IMR-90 (cell line): ENCODE measurements around the gene POLD4. TPM values are rescaled to one million over a fixed set of nuclear protein-coding genes. Genes with fewer than 3 reads are reported as not detected.

Source experiments
- ATAC-seq: fragments of 200-7000 bp; cut with Tn5 transposase; 2 replicates; pipeline ENCODE4 v1.9.1; 2020; ENCODE audit warnings: low read depth, mild to moderate bottlenecking, moderate library complexity
- BruUV-seq: library from RNA; stranded (reverse); fragments of 400-500 nt; replicated peaks from 2 replicates; lab custom pipeline; 2021; lab: Mats Ljungman, UMichigan
- CTCF ChIA-PET: fragments of 300-600 bp; formaldehyde crosslinking; extraction: SDS; loops from one replicate; lab custom pipeline; 2021; ENCODE audit warnings: antibody characterized with exemption; lab: Yijun Ruan, JAX
- POLR2A ChIA-PET: fragments of 300-600 bp; sonication (Branson Sonifier 250); formaldehyde crosslinking; loops from one replicate; lab custom pipeline; 2022; ENCODE audit warnings: antibody characterized with exemption; ENCODE audit not compliant: unreplicated experiment; lab: Charles Lee
- DNase-seq: peaks from one replicate; pipeline ENCODE4 v3.0.0; 2013
- H2AFZ ChIP-seq: replicated peaks from 2 replicates; pipeline ENCODE3; 2013; ENCODE audit warnings: low read length, mild to moderate bottlenecking; ENCODE audit not compliant: poor library complexity
- H2AK5ac ChIP-seq: 2 replicates; pipeline ENCODE4 v1.6.1; 2013; ENCODE audit warnings: low read depth, low read length, inconsistent platforms
- H2AK9ac ChIP-seq: replicated peaks from 2 replicates; pipeline ENCODE3; 2013; ENCODE audit warnings: mild to moderate bottlenecking, low read depth, low read length, moderate library complexity; ENCODE audit not compliant: poor library complexity
- H2BK120ac ChIP-seq: 2 replicates; pipeline ENCODE4 v1.6.1; 2013; ENCODE audit warnings: low read depth, low read length, inconsistent platforms
- H2BK15ac ChIP-seq: 3 replicates; pipeline ENCODE4 v1.6.1; 2013; ENCODE audit warnings: low read depth, low read length, inconsistent platforms
- H2BK20ac ChIP-seq: 2 replicates; pipeline ENCODE4 v1.6.1; 2013; ENCODE audit warnings: low read depth, mild to moderate bottlenecking, inconsistent platforms, low read length, moderate library complexity
- H2BK5ac ChIP-seq: 2 replicates; pipeline ENCODE4 v1.6.1; 2013; ENCODE audit warnings: mild to moderate bottlenecking, low read depth, low read length, inconsistent platforms; ENCODE audit not compliant: poor library complexity, severe bottlenecking
- H3K14ac ChIP-seq: replicated peaks from 2 replicates; pipeline ENCODE4 v1.6.1; 2013; ENCODE audit warnings: low read depth, low read length, inconsistent platforms
- H3K18ac ChIP-seq: 2 replicates; pipeline ENCODE4 v1.6.1; 2013; ENCODE audit warnings: low read depth, low read length, control low read depth
- H3K23ac ChIP-seq: 2 replicates; pipeline ENCODE4 v1.6.1; 2013; ENCODE audit warnings: low read depth, low read length, inconsistent platforms
- H3K27ac ChIP-seq: 2 replicates; pipeline ENCODE4 v1.5.1; 2013; ENCODE audit warnings: mild to moderate bottlenecking, control low read depth, low read length; ENCODE audit not compliant: insufficient read depth
- H3K27me3 ChIP-seq: 2 replicates; pipeline ENCODE4 v1.6.1; 2013; ENCODE audit warnings: low read length; ENCODE audit not compliant: control insufficient read depth, insufficient read depth
- H3K36me3 ChIP-seq: 2 replicates; pipeline ENCODE4 v1.6.1; 2013; ENCODE audit warnings: low read length, mixed read lengths; ENCODE audit not compliant: control insufficient read depth, insufficient read depth
- H3K4ac ChIP-seq: 2 replicates; pipeline ENCODE4 v1.6.1; 2013; ENCODE audit warnings: low read depth, low read length, inconsistent platforms
- H3K4me1 ChIP-seq: 2 replicates; pipeline ENCODE4 v1.6.1; 2013; ENCODE audit warnings: low read length, mixed read lengths; ENCODE audit not compliant: control insufficient read depth, insufficient read depth
- H3K4me2 ChIP-seq: 2 replicates; pipeline ENCODE4 v1.6.1; 2013; ENCODE audit warnings: low read depth, mild to moderate bottlenecking, control low read depth, low read length, moderate library complexity
- H3K4me3 ChIP-seq: 2 replicates; pipeline ENCODE4 v1.5.1; 2013; ENCODE audit warnings: low read depth, mild to moderate bottlenecking, control low read depth, low read length, moderate library complexity; ENCODE audit not compliant: insufficient read depth
- H3K56ac ChIP-seq: 2 replicates; pipeline ENCODE4 v1.6.1; 2013; ENCODE audit warnings: low read length, inconsistent platforms; ENCODE audit not compliant: insufficient read depth; ENCODE audit errors: extremely low read depth
- H3K79me1 ChIP-seq, 2 experiments: 2 replicates each; pipeline ENCODE4 v1.6.1; 2013; ENCODE audit warnings: low read length in 2 of 2, inconsistent platforms in 1 of 2, low read depth in 1 of 2
- H3K9ac ChIP-seq: 2 replicates; pipeline ENCODE4 v1.6.1; 2013; ENCODE audit warnings: low read depth, low read length, control low read depth
- H3K9me1 ChIP-seq: 2 replicates; pipeline ENCODE4 v1.6.1; 2013; ENCODE audit warnings: low read length, inconsistent platforms; ENCODE audit not compliant: insufficient read depth
- H3K9me3 ChIP-seq: 2 replicates; pipeline ENCODE4 v1.6.1; 2013; ENCODE audit warnings: low read length; ENCODE audit not compliant: control insufficient read depth, insufficient read depth
- H4K20me1 ChIP-seq: 2 replicates; pipeline ENCODE4 v1.6.1; 2013; ENCODE audit warnings: low read length, inconsistent platforms; ENCODE audit not compliant: insufficient read depth
- H4K5ac ChIP-seq: 2 replicates; pipeline ENCODE4 v1.6.1; 2013; ENCODE audit warnings: mild to moderate bottlenecking, low read depth, low read length, control low read depth
- H4K8ac ChIP-seq, 2 experiments: 2 replicates each; pipeline ENCODE4 v1.6.1; 2013; ENCODE audit warnings: low read depth in 2 of 2, low read length in 2 of 2, control low read depth in 1 of 2, inconsistent platforms in 1 of 2
- H4K91ac ChIP-seq: 2 replicates; pipeline ENCODE4 v1.6.1; 2013; ENCODE audit warnings: low read depth, low read length, inconsistent platforms; ENCODE audit not compliant: insufficient read depth
- BHLHE40 ChIP-seq: fragments of 150-350 bp; IDR thresholded peaks from 2 replicates; pipeline ENCODE4 v1.6.1; 2016; ENCODE audit warnings: mild to moderate bottlenecking, low read depth, low read length
- CEBPB ChIP-seq: IDR thresholded peaks from 2 replicates; pipeline ENCODE4 v1.6.1; 2012; ENCODE audit warnings: low read depth, low read length, improper control_type of control experiment
- CHD1 ChIP-seq: IDR thresholded peaks from 2 replicates; pipeline ENCODE4 v1.6.1; 2012; ENCODE audit warnings: low read depth, low read length, improper control_type of control experiment
- FOS ChIP-seq: fragments of 150-350 bp; IDR thresholded peaks from 2 replicates; pipeline ENCODE4 v1.6.1; 2016; ENCODE audit warnings: low read depth, low read length
- MAFK ChIP-seq: IDR thresholded peaks from 2 replicates; pipeline ENCODE4 v1.6.1; 2012; ENCODE audit warnings: low read depth, low read length, improper control_type of control experiment
- MAZ ChIP-seq: IDR thresholded peaks from 2 replicates; pipeline ENCODE4 v1.6.1; 2012; ENCODE audit warnings: low read depth, mild to moderate bottlenecking, low read length, improper control_type of control experiment, moderate library complexity, borderline replicate concordance
- MXI1 ChIP-seq: IDR thresholded peaks from 2 replicates; pipeline ENCODE4 v1.6.1; 2012; ENCODE audit warnings: low read depth, mild to moderate bottlenecking, low read length, moderate library complexity, borderline replicate concordance
- NFE2L2 ChIP-seq: fragments of 150-350 bp; IDR thresholded peaks from 2 replicates; pipeline ENCODE4 v1.6.1; 2016; ENCODE audit warnings: low read depth, mild to moderate bottlenecking, low read length
- POLR2A ChIP-seq: IDR thresholded peaks from 2 replicates; pipeline ENCODE4 v1.6.1; 2012; ENCODE audit warnings: mild to moderate bottlenecking, low read depth, low read length
- RAD21 ChIP-seq: IDR thresholded peaks from 2 replicates; pipeline ENCODE4 v1.6.1; 2012; ENCODE audit warnings: low read length, improper control_type of control experiment
- RCOR1 ChIP-seq: IDR thresholded peaks from 2 replicates; pipeline ENCODE4 v1.6.1; 2012; ENCODE audit warnings: mild to moderate bottlenecking, low read length, improper control_type of control experiment; ENCODE audit not compliant: insufficient replicate concordance
- RFX5 ChIP-seq: IDR thresholded peaks from 2 replicates; pipeline ENCODE4 v1.8.0; 2012; ENCODE audit warnings: low read depth, mild to moderate bottlenecking, low read length, moderate library complexity
- SMC3 ChIP-seq: fragments of 150-350 bp; IDR thresholded peaks from 2 replicates; pipeline ENCODE4 v1.6.1; 2016; ENCODE audit warnings: low read depth, mild to moderate bottlenecking, antibody characterized with exemption, low read length, moderate library complexity
- WGBS, 2 experiments: methylation state at CpG; one replicate each; pipeline versions ENCODE4 v1.1.5 to v1.1.7; 2013; ENCODE audit warnings: missing lambda C conversion rate in 2 of 2; ENCODE audit not compliant: insufficient read length in 1 of 2; ENCODE audit errors: extremely low coverage in 2 of 2; 5-methylcytosine and 5-hydroxymethylcytosine counted together
- dilution Hi-C: fragments of 300-500 bp; cut with HindIII; formaldehyde crosslinking; loops from one replicate; pipeline ENCODE4 v1.14.3; 2018; ENCODE audit warnings: low sequenced_read_pairs; ENCODE audit not compliant: unreplicated experiment
- in situ Hi-C: fragments of 300-500 bp; cut with MboI; formaldehyde crosslinking; loops from 3 replicates; pipeline ENCODE4 v1.14.3; 2019; ENCODE audit warnings: low sequenced_read_pairs, inconsistent platforms, mixed read lengths
- intact Hi-C: fragments of 100-400 bp; cut with micrococcal nuclease; formaldehyde crosslinking; loops from 2 replicates; pipeline ENCODE4 v1.10.0; 2022
- polyA plus RNA-seq, 3 experiments: library from polyadenylated mRNA; depleted of rRNA; stranded (reverse); fragments of >200 nt; gene quantifications; 2 replicates each; pipeline ENCODE4 v1.2.3, GENCODE V29; 2012; ENCODE audit warnings: low replicate concordance in 1 of 3
- total RNA-seq: library from RNA; depleted of rRNA; stranded (reverse); fragments of >200 nt; gene quantifications from 2 replicates; pipeline ENCODE4 v1.2.3, GENCODE V29; 2012
- TF ChIP-seq, protein P1 (sequence below): fragments of 150-350 bp; IDR thresholded peaks from 2 replicates; pipeline ENCODE4 v1.6.1; 2016; ENCODE audit warnings: low read depth, mild to moderate bottlenecking, low read length, moderate library complexity, borderline replicate concordance
- TF ChIP-seq, protein P2 (sequence below): fragments of 150-350 bp; IDR thresholded peaks from 2 replicates; pipeline ENCODE4 v1.6.1; 2017; ENCODE audit warnings: mild to moderate bottlenecking, antibody characterized with exemption, low read length, low read depth
- TF ChIP-seq, protein P3 (sequence below): conservative IDR thresholded peaks from 2 replicates; pipeline ENCODE4 v1.5.1; 2012; ENCODE audit warnings: mild to moderate bottlenecking, low read depth, low read length, improper control_type of control experiment

Gene POLD4
- total and polyA plus RNA-seq, 2 of the 4 experiments (the other 2 are of a cell fraction): 46.4 to 133 TPM

DNA sequence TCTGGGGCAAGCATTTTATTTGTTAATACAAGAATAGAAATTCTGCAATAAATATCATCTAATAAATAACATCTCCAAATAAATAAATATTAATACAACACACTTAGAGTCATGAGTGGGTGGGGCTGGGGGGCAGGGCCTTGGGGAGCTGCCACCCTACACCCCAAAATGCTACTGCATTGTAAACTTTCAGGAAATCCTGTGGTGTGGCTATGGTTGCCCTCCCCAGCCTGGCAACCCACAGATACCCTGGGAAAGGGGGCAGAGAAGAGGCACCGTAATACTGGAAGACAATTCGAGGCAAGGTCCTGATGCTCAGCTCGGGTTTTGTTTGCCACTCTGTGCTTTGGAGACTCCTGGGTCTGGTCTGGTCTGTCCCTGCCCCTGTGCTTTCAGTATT lies 10.8 kb upstream of the POLD4 start:
- H3K9me3 ChIP-seq: no peaks in the 10 kb centered on the region
- no peak for ATAC-seq
- no peak overlapping the region for H3K27ac ChIP-seq
- no peak overlapping the region for H2BK20ac ChIP-seq
- H2AK5ac ChIP-seq: no peak overlapping the region
- H3K23ac ChIP-seq: no peak overlapping the region
- no peak overlapping the region for H4K91ac ChIP-seq
- H3K79me1 ChIP-seq: peaks cover 6 to 53% of the 10 kb centered on the region in 2 experiments; a peak in 3 of 4 replicates
- peaks cover 30% of the 10 kb centered on the region for H3K9me1 ChIP-seq
- H3K9ac ChIP-seq: no peak overlapping the region
- H3K4ac ChIP-seq: no peak overlapping the region
- H2AK9ac ChIP-seq: no peak overlapping the region
- H3K4me2 ChIP-seq: no peak overlapping the region
- H4K20me1 ChIP-seq: peaks cover 38% of the 10 kb centered on the region
- dilution Hi-C loops (no loop called here), in situ Hi-C loops (no loop called here), intact Hi-C loops (no loop called here)
- no peak overlapping the region for H2BK120ac ChIP-seq
- H3K27me3 ChIP-seq: no peaks in the 10 kb centered on the region
- H3K56ac ChIP-seq: no peak overlapping the region
- WGBS, 2 experiments: 100% methylated on average over 1 of the region's 3 CpGs; no CpG with 5 or more reads in 1 of the 2 experiments
- no peak overlapping the region for H4K8ac ChIP-seq
- H2BK15ac ChIP-seq: no peak overlapping the region
- H3K36me3 ChIP-seq: peaks cover 26% of the 10 kb centered on the region
- no peak overlapping the region for H3K4me3 ChIP-seq
- DNase-seq: no peak
- peaks cover 27% of the 10 kb centered on the region for H3K4me1 ChIP-seq
- no peak overlapping the region for H3K14ac ChIP-seq
- H3K18ac ChIP-seq: no peak overlapping the region
- no peak for TF ChIP-seq NFE2L2
- no peak for TF ChIP-seq RAD21
- no peak for TF ChIP-seq CEBPB
- TF ChIP-seq BHLHE40: no peak
- TF ChIP-seq POLR2A: no peak
- TF ChIP-seq MAZ: no peak
- TF ChIP-seq CHD1: no peak
- TF ChIP-seq, protein P1, sequence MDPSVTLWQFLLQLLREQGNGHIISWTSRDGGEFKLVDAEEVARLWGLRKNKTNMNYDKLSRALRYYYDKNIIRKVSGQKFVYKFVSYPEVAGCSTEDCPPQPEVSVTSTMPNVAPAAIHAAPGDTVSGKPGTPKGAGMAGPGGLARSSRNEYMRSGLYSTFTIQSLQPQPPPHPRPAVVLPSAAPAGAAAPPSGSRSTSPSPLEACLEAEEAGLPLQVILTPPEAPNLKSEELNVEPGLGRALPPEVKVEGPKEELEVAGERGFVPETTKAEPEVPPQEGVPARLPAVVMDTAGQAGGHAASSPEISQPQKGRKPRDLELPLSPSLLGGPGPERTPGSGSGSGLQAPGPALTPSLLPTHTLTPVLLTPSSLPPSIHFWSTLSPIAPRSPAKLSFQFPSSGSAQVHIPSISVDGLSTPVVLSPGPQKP: no peak
- no peak for TF ChIP-seq MXI1
- TF ChIP-seq, protein P2, sequence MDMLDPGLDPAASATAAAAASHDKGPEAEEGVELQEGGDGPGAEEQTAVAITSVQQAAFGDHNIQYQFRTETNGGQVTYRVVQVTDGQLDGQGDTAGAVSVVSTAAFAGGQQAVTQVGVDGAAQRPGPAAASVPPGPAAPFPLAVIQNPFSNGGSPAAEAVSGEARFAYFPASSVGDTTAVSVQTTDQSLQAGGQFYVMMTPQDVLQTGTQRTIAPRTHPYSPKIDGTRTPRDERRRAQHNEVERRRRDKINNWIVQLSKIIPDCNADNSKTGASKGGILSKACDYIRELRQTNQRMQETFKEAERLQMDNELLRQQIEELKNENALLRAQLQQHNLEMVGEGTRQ: no peak
- TF ChIP-seq, protein P3, sequence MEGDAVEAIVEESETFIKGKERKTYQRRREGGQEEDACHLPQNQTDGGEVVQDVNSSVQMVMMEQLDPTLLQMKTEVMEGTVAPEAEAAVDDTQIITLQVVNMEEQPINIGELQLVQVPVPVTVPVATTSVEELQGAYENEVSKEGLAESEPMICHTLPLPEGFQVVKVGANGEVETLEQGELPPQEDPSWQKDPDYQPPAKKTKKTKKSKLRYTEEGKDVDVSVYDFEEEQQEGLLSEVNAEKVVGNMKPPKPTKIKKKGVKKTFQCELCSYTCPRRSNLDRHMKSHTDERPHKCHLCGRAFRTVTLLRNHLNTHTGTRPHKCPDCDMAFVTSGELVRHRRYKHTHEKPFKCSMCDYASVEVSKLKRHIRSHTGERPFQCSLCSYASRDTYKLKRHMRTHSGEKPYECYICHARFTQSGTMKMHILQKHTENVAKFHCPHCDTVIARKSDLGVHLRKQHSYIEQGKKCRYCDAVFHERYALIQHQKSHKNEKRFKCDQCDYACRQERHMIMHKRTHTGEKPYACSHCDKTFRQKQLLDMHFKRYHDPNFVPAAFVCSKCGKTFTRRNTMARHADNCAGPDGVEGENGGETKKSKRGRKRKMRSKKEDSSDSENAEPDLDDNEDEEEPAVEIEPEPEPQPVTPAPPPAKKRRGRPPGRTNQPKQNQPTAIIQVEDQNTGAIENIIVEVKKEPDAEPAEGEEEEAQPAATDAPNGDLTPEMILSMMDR: no peak
- TF ChIP-seq RFX5: no peak
- no peak for TF ChIP-seq SMC3
- no peak for TF ChIP-seq MAFK
- no peak for TF ChIP-seq FOS
- TF ChIP-seq RCOR1: no peak
- no TSS peak for BruUV-seq
- CTCF ChIA-PET: no interaction called here
- no peak overlapping the region for H2AFZ ChIP-seq
- POLR2A ChIA-PET: no interaction called here
- no peak overlapping the region for H2BK5ac ChIP-seq
- H4K5ac ChIP-seq: no peak overlapping the region
